Activated naive CD4-positive, alpha-beta T cell treated with anti-CD3 and anti-CD28 coated beads, Interleukin-2, amount 50 U/mL, for 24 hours (primary cell): Measurements from ENCODE around the gene HECTD4.
A peak's percentile ranks its signal among the peaks of the same experiment; 100 is the strongest.

Source experiments
- H3K27ac Mint-ChIP-seq: one replicate; pipeline ENCODE4 v1.8.0; 2021; ENCODE audit warnings: mild to moderate bottlenecking, mixed read lengths
- H3K27me3 Mint-ChIP-seq: one replicate; pipeline ENCODE4 v1.8.0; 2021; ENCODE audit warnings: mixed read lengths
- H3K36me3 Mint-ChIP-seq: one replicate; pipeline ENCODE4 v1.8.0; 2021; ENCODE audit warnings: mixed read lengths
- H3K4me1 Mint-ChIP-seq: one replicate; pipeline ENCODE4 v1.8.0; 2021; ENCODE audit warnings: mixed read lengths
- H3K4me3 Mint-ChIP-seq: one replicate; pipeline ENCODE4 v1.8.0; 2021; ENCODE audit warnings: mild to moderate bottlenecking, mixed read lengths
- H3K9me3 Mint-ChIP-seq: one replicate; pipeline ENCODE4 v1.8.0; 2021; ENCODE audit warnings: mixed read lengths

Gene HECTD4

GRCh38 chr12:112380663-112381405 is 1.4 kb downstream of the HECTD4 start:
- H3K27me3 Mint-ChIP-seq = no peaks in the 10 kb centered on the region
- H3K4me1 Mint-ChIP-seq = peaks cover 32% of the 10 kb centered on the region
- H3K4me3 Mint-ChIP-seq = peak overlapping the region; percentile 90
- no peaks in the 10 kb centered on the region for H3K36me3 Mint-ChIP-seq
- no peaks in the 10 kb centered on the region for H3K9me3 Mint-ChIP-seq
- peak overlapping the region; percentile 5 for H3K27ac Mint-ChIP-seq

- Mint-ChIP-seq H3K27ac (no peak overlapping the region), H3K9me3 (no peaks in the 10 kb centered on the region), H3K36me3 (peaks cover 3% of the 10 kb centered on the region), H3K4me3 (no peak overlapping the region), H3K4me1 (peaks cover 30% of the 10 kb centered on the region), H3K27me3 (no peaks in the 10 kb centered on the region)
Observed at GRCh38 chr12:112375105-112375504, 7.1 kb downstream of the HECTD4 start.

GRCh38 chr12:112374166-112374740 is 8.0 kb downstream of the HECTD4 start:
- Mint-ChIP-seq H3K27me3 (no peaks in the 10 kb centered on the region), H3K4me1 (peaks cover 29% of the 10 kb centered on the region), H3K36me3 (peaks cover 3% of the 10 kb centered on the region), H3K27ac (no peak overlapping the region), H3K9me3 (no peaks in the 10 kb centered on the region), H3K4me3 (no peak overlapping the region)

DNA sequence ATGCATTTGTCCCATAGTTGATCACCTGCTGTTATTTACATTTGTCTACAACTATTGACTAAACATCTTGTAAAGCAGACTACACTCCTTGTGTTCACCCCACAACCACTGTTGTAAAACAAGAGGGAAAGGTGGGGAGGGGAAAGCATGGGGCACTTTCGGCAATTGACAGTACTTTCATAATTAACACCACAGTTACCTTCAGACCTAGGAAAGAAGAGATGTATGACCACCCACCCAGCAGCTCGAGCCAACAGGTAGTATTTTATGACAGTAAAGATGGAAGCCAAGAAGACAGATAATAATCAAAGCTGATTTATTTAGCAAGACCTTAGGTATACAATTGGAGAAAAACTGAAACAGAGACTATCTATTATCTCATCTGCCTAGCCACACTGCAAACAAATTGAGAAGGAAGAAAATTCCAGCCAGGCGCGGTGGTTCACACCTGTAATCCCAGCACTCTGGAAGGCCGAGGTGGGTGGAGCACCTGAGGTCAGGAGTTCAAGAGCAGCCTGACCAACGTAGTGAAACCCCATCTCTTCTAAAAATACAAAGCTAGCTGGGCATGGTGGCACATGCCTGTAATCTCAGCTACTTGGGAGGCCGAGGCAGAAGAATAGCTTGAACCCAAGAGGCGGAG is 11.2 kb downstream of the HECTD4 start:
- Mint-ChIP-seq H3K36me3 (peaks cover 3% of the 10 kb centered on the region), H3K27ac (peak overlapping the region; percentile 68), H3K9me3 (no peaks in the 10 kb centered on the region), H3K4me1 (peaks cover 21% of the 10 kb centered on the region), H3K27me3 (no peaks in the 10 kb centered on the region), H3K4me3 (peak overlapping the region; percentile 30)

DNA sequence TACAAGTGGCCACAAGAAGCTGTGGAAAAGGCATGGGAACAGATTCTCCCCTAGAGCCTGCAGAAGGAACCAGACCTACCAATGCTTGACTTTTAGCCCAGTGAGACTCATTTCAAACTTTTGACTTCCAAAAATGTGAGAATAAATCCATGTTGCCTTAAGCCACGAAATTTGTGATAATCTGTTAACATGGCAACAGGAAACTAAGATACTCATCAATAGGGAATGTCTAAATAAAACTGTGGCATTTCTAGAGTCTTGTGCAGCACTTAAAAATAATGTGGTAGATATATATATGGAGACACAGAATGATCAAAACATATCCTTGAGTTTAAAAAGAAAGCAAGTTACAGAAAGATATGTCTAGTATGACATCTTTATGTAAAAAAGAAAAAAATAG is 12.0 kb downstream of the HECTD4 start:
- Mint-ChIP-seq H3K27me3 (no peaks in the 10 kb centered on the region), H3K9me3 (no peaks in the 10 kb centered on the region), H3K27ac (no peak overlapping the region), H3K36me3 (peaks cover 3% of the 10 kb centered on the region), H3K4me3 (no peak overlapping the region), H3K4me1 (peaks cover 24% of the 10 kb centered on the region)

DNA sequence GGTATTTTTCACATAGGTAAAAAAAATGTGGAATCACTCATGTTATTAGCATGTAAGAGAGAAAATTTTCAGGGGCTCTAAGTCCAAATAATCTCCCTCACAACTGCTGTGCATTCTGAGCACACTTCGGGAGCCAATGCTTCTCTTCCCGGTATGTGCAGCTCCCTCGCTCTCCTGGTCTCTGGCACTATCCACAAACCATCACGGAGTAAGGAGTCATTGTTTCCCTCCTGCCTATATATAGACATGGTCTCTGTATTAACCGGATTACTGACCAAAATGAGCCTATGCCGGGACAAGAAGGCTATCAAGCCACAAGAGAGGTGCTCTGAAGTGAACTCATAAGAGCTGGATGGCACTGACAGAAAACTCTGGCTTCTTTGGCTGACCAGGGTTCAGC is 13.4 kb downstream of the HECTD4 start:
- Mint-ChIP-seq H3K4me3 (no peak overlapping the region), H3K27me3 (no peaks in the 10 kb centered on the region), H3K9me3 (no peaks in the 10 kb centered on the region), H3K4me1 (peaks cover 19% of the 10 kb centered on the region), H3K36me3 (peaks cover 3% of the 10 kb centered on the region), H3K27ac (no peak overlapping the region)

DNA sequence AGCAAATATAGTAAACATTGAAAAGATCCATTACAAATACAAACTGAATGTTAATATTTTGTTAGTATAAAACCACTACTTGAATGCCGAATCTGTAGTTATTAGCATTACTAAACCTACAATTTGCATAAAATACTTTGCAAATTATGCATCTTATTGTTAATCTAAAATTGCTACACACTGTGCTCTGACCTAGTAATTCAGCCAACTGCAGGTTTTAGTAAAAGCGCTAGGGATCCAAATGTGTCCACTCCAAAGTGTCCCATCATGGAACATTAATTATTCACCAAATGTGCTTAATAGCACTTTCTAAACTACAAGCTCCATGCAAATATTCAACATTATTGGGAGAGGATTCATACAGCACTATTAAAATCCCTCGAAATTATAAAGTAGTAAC is 14.3 kb downstream of the HECTD4 start:
- Mint-ChIP-seq H3K36me3 (peaks cover 3% of the 10 kb centered on the region), H3K9me3 (no peaks in the 10 kb centered on the region), H3K27ac (no peak overlapping the region), H3K4me1 (peaks cover 23% of the 10 kb centered on the region), H3K4me3 (no peak overlapping the region), H3K27me3 (no peaks in the 10 kb centered on the region)

DNA sequence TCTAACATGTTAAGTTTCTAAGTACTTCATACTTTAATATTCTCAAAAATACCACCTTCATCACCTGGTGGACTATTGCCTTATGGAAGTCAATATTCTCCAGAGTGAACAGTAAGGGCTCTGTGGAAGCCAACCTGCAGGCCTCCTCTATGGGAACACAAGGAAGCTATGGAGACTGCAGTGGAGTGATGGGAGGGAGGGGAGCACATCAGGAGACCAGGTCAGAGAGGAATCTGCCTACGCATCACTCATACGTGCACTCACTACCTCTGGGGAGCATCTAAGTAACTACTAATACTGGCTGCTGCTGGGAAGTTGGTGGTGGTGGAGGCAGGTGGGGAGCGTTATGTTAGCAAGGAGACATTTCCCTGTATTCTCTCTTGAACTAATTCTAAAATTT is 19.9 kb downstream of the HECTD4 start:
- peaks cover 21% of the 10 kb centered on the region for H3K4me1 Mint-ChIP-seq
- H3K36me3 Mint-ChIP-seq = no peaks in the 10 kb centered on the region
- H3K4me3 Mint-ChIP-seq = no peak overlapping the region
- no peaks in the 10 kb centered on the region for H3K9me3 Mint-ChIP-seq
- no peaks in the 10 kb centered on the region for H3K27me3 Mint-ChIP-seq
- no peak overlapping the region for H3K27ac Mint-ChIP-seq

GRCh38 chr12:112361271-112361670 is 21.0 kb downstream of the HECTD4 start:
- no peaks in the 10 kb centered on the region for H3K36me3 Mint-ChIP-seq

GRCh38 chr12:112359290-112359689 is 22.9 kb downstream of the HECTD4 start:
- H3K9me3 Mint-ChIP-seq = no peaks in the 10 kb centered on the region
- no peak overlapping the region for H3K4me3 Mint-ChIP-seq
- H3K4me1 Mint-ChIP-seq = peaks cover 34% of the 10 kb centered on the region
- no peak overlapping the region for H3K27ac Mint-ChIP-seq
- no peaks in the 10 kb centered on the region for H3K36me3 Mint-ChIP-seq
- no peaks in the 10 kb centered on the region for H3K27me3 Mint-ChIP-seq

More at GRCh38 chr12:112361271-112361670, 21.0 kb downstream of the HECTD4 start:
- Mint-ChIP-seq H3K27me3 (no peaks in the 10 kb centered on the region), H3K4me1 (peaks cover 27% of the 10 kb centered on the region), H3K9me3 (no peaks in the 10 kb centered on the region), H3K4me3 (no peak overlapping the region), H3K27ac (no peak overlapping the region)

GRCh38 chr12:112357214-112357613 is 25.0 kb downstream of the HECTD4 start:
- H3K4me1 Mint-ChIP-seq = peaks cover 38% of the 10 kb centered on the region
- no peak overlapping the region for H3K27ac Mint-ChIP-seq

GRCh38 chr12:112354399-112354798 is 27.8 kb downstream of the HECTD4 start:
- Mint-ChIP-seq H3K9me3 (no peaks in the 10 kb centered on the region), H3K27me3 (no peaks in the 10 kb centered on the region), H3K4me3 (no peak overlapping the region), H3K4me1 (peaks cover 51% of the 10 kb centered on the region), H3K36me3 (peaks cover 2% of the 10 kb centered on the region), H3K27ac (no peak overlapping the region)

More at GRCh38 chr12:112357214-112357613, 25.0 kb downstream of the HECTD4 start:
- Mint-ChIP-seq H3K9me3 (no peaks in the 10 kb centered on the region), H3K27me3 (no peaks in the 10 kb centered on the region), H3K36me3 (no peaks in the 10 kb centered on the region), H3K4me3 (no peak overlapping the region)

DNA sequence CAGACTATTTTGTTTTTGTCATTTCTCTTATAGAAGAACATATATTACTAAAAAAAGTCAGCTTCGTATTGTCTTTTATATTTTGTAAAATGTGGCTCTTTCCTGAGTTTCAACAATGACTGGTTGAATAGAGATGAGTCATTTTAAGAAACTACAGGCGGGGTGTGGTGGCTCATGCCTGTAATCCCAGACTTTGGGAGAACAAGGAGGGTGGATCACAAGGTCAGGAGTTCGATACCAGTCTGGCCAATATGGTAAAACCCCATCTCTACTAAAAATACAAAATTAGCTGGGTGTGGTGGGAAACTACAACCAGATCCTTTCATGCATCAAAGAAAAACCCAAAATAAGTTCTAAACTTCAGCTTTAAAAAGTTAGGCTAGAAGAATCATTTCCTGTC is 28.8 kb downstream of the HECTD4 start:
- H3K4me3 Mint-ChIP-seq = no peak overlapping the region
- H3K27ac Mint-ChIP-seq = no peak overlapping the region
- H3K36me3 Mint-ChIP-seq = peaks cover 2% of the 10 kb centered on the region
- H3K4me1 Mint-ChIP-seq = peaks cover 50% of the 10 kb centered on the region
- no peaks in the 10 kb centered on the region for H3K9me3 Mint-ChIP-seq
- no peaks in the 10 kb centered on the region for H3K27me3 Mint-ChIP-seq

GRCh38 chr12:112352921-112353320 is 29.3 kb downstream of the HECTD4 start:
- no peak overlapping the region for H3K4me3 Mint-ChIP-seq
- peaks cover 2% of the 10 kb centered on the region for H3K36me3 Mint-ChIP-seq
- no peaks in the 10 kb centered on the region for H3K9me3 Mint-ChIP-seq
- no peaks in the 10 kb centered on the region for H3K27me3 Mint-ChIP-seq
- H3K27ac Mint-ChIP-seq = no peak overlapping the region
- peaks cover 49% of the 10 kb centered on the region for H3K4me1 Mint-ChIP-seq

DNA sequence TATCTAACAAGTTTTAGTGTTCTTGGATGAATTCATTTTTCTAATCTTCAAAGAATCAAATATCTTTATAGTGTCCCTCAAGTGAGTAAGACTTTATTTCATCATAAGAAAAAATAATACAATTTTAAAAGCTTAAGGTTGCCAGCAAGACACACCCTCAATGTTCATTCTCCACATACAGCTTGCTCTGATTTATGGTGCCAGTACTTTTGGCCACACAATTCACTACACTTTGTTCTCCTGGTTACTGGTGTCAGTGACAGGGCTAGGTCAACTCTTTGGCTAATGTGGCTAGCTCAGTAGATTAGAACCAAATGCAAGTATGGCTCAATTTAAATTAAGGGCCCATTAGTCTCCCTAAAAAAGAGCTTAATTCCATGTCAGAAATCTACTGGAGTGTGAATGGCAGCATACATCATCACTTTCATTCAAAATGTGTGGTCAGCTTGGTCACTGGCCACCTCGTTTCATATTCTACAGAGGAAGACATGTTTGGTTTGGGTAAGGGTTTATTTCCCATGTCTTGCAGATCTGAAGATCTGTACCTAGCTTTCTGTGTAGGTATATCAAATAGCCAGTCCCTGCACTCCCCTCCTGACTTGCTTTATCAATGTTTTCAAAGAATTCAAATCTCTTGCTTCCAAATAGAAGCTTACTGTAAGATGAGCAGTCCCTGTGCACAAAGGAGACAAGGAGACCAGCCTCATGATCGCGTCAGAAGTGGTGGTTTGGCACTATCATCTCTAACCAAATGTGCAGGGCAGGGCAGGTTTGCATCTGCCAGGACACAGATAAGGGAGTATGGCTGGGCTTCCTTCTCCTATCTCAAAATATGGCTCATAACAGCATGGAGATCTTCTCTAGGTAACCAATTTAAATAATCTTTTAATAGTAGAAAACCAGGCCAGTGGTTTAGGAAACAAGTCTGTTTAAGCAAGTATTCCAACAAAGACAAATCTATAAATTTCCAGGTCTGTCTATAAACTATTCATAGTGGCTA is 31.3 kb downstream of the HECTD4 start:
- H3K4me1 Mint-ChIP-seq = peaks cover 43% of the 10 kb centered on the region
- peaks cover 2% of the 10 kb centered on the region for H3K36me3 Mint-ChIP-seq
- no peaks in the 10 kb centered on the region for H3K9me3 Mint-ChIP-seq
- no peaks in the 10 kb centered on the region for H3K27me3 Mint-ChIP-seq
- H3K27ac Mint-ChIP-seq = no peak overlapping the region
- no peak overlapping the region for H3K4me3 Mint-ChIP-seq
